ENCODE results near the gene BPIFB6. TPM values are rescaled to one million over a fixed set of nuclear protein-coding genes. Genes with fewer than 3 reads are reported as not detected.

The BPIFB6 gene
- total and polyA plus RNA-seq, 2 donors (not counting 3 experiments of a cell fraction or from before 2014, with no cell fraction given), result not detected

DNA sequence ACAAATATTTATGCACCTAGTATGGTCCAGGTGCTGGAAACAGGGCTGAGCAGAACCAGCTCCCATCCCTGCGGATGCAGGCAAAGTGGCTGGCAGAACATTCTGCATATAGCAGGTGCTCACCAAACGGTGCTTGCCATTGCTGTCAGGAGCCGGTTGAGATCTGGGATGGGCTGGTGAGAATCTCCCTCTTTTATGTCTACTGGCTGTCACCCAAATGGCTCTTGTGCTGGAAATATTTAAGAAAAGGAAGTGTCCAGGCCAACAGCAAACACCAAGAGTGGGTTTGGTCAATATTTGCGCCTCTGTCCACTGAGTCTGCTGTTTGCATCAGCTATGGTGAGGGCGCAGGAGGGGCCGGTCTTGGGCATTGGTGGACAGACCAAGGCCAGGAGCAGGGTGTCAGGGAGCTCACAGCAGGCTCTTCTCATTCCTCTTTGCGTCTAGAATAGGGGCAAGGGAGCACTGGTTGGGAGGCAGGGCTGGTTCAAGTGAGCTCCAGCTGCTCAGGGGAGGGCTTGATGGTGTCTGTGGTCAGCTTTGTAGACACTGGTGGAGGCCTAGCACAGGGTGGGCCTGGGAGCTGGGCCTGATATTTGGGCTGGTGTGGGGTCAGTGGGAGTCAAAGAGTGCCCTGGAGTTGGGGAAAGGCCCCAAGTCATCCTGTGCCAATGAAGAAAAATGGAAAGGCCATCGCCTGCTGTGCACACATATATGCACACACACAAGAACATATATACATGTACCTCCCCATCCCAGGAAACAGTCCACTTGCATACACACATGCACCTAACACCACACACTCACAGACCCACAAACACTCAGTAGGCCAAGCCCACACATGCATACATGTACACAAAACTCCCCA lies 25.3 kb upstream of the BPIFB6 start:
- dilution Hi-C loops (cut with MboI; ENCODE audit: extremely low pct_ligation_motif_present, low sequenced_read_pairs), result no loop called here
- TF ChIP-seq EZH2 (IDR thresholded peaks at IDR 0.05; ENCODE audit: borderline replicate concordance, low read depth, low read length, severe bottlenecking) (no peak), GATA2 (IDR thresholded peaks at IDR 0.05; ENCODE audit: insufficient read depth, insufficient read length, low read depth, low read length) (no peak), JUN (IDR thresholded peaks at IDR 0.05; ENCODE audit: borderline replicate concordance, insufficient read depth, insufficient read length, low read depth) (no peak), FOS (IDR thresholded peaks at IDR 0.05; ENCODE audit: borderline replicate concordance, insufficient read depth, low read length) (no peak), MYC (IDR thresholded peaks at IDR 0.05; ENCODE audit: low read depth, low read length) (no peak), POLR2A (IDR thresholded peaks at IDR 0.05; ENCODE audit: low read depth, low read length) (no peak), POLR2AphosphoS5 (IDR thresholded peaks at IDR 0.05; ENCODE audit: insufficient read depth, low read depth, low read length) (no peak)
- TF ChIP-seq, protein P1, sequence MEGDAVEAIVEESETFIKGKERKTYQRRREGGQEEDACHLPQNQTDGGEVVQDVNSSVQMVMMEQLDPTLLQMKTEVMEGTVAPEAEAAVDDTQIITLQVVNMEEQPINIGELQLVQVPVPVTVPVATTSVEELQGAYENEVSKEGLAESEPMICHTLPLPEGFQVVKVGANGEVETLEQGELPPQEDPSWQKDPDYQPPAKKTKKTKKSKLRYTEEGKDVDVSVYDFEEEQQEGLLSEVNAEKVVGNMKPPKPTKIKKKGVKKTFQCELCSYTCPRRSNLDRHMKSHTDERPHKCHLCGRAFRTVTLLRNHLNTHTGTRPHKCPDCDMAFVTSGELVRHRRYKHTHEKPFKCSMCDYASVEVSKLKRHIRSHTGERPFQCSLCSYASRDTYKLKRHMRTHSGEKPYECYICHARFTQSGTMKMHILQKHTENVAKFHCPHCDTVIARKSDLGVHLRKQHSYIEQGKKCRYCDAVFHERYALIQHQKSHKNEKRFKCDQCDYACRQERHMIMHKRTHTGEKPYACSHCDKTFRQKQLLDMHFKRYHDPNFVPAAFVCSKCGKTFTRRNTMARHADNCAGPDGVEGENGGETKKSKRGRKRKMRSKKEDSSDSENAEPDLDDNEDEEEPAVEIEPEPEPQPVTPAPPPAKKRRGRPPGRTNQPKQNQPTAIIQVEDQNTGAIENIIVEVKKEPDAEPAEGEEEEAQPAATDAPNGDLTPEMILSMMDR (IDR thresholded peaks at IDR 0.05; ENCODE audit: extremely low read depth in 1 of 2, insufficient read depth in 1 of 2, low read depth in 1 of 2, low read length in 2 of 2), result no peak
- TF ChIP-seq, protein P2, sequence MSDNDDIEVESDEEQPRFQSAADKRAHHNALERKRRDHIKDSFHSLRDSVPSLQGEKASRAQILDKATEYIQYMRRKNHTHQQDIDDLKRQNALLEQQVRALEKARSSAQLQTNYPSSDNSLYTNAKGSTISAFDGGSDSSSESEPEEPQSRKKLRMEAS (IDR thresholded peaks at IDR 0.05; ENCODE audit: insufficient read depth, insufficient read length), result no peak
- no TSS peak for BruUV-seq (replicated peaks)
- Histone ChIP-seq H3K36me3 (ENCODE audit: control insufficient read depth in 2 of 2, extremely low read depth in 1 of 2, insufficient read depth in 2 of 2, low read length in 2 of 2) (no peaks in the 10 kb centered on the region), H3K9me1 (replicated peaks; ENCODE audit: control insufficient read depth, extremely low read depth, insufficient read depth, low read length) (no peaks in the 10 kb centered on the region), H3K4me3 (replicated peaks in 1 of 3; ENCODE audit: insufficient read depth in 1 of 3, low read depth in 1 of 3, low read length in 3 of 3) (no peak overlapping the region), H3K27ac (ENCODE audit: insufficient read depth, low read depth, low read length) (no peak overlapping the region), H3K4me2 (ENCODE audit: insufficient read depth, low read length) (no peak overlapping the region), H4K20me1 (replicated peaks; ENCODE audit: control insufficient read depth, extremely low read depth, insufficient read depth, low read length) (no peaks in the 10 kb centered on the region), H3K4me1 (ENCODE audit: control insufficient read depth, extremely low read depth, insufficient read depth, low read length) (no peaks in the 10 kb centered on the region), H3K27me3 (ENCODE audit: control insufficient read depth in 2 of 2, insufficient read depth in 2 of 2, low read length in 2 of 2) (no peaks in the 10 kb centered on the region), H2AFZ (ENCODE audit: low read depth, low read length) (no peak overlapping the region), H3K9ac (replicated peaks; ENCODE audit: extremely low read depth, insufficient read depth, low read length) (no peak overlapping the region), H3K9me3 (replicated peaks; ENCODE audit: control insufficient read depth, insufficient read depth, low read length) (no peaks in the 10 kb centered on the region), H3K79me2 (ENCODE audit: control insufficient read depth, insufficient read depth, low read length) (no peaks in the 10 kb centered on the region)
- FAIRE-seq, result no peak
- intact Hi-C loops (cut with micrococcal nuclease), result loop anchor here (1.0 to 5.0 kb wide), 2 partner anchors 104 to 214 kb away; no protein-coding TSS in a partner anchor
- POLR2A ChIA-PET, result no interaction called here
- no peak for DNase-seq (ENCODE audit: low read depth, low spot score)
- CTCF ChIA-PET, result interaction anchor here (0.9 to 2.7 kb wide), 3 partner anchors 11 to 105 kb away, joined by 3 to 28 read pairs (median 9); no protein-coding TSS in a partner anchor

Measured in endothelial cell of umbilical vein (primary cell).